IPS-18c (cell line): ENCODE measurements around the gene ATP1B4.
"Not testable (repeated sequence)": the region's sequence is repeated elsewhere in the genome, so short reads cannot be mapped to it uniquely, and the experiment has no call there.

ENCODE experiments used
- H3K4me3 ChIP-seq: 2 replicates; pipeline ENCODE4 v1.7.0; 2013; ENCODE audit warnings: low read depth, mild to moderate bottlenecking, low read length, moderate library complexity; ENCODE audit not compliant: insufficient read depth
- H3K9me3 ChIP-seq: one replicate; pipeline ENCODE4 v1.6.1; 2013; ENCODE audit warnings: mild to moderate bottlenecking, low read length, moderate library complexity; ENCODE audit not compliant: control insufficient read depth, insufficient read depth

Gene ATP1B4

GRCh38 chrX:120361764-120362305 lies at the start of gene ATP1B4:
TSS of gene ATP1B4 (plus strand) at chrX:120362089. CDS start at chrX:120362169, 80 bp downstream.
- H3K4me3 ChIP-seq = no peak within 1 kb of the TSS
- H3K9me3 ChIP-seq = no peaks in the 10 kb centered on the region

GRCh38 chrX:120315776-120316175 lies 46.1 kb upstream of the ATP1B4 start:
- Histone ChIP-seq H3K9me3 (no peaks in the 10 kb centered on the region), H3K4me3 (no peak overlapping the region)

GRCh38 chrX:120316587-120317283 lies 45.2 kb upstream of the ATP1B4 start:
- Histone ChIP-seq H3K4me3 (no peak overlapping the region), H3K9me3 (no peaks in the 10 kb centered on the region)

- no peaks in the 10 kb centered on the region for H3K9me3 ChIP-seq
Measured at GRCh38 chrX:120318411-120318810, 43.5 kb upstream of the ATP1B4 start.

GRCh38 chrX:120321520-120322281 lies 40.2 kb upstream of the ATP1B4 start:
- H3K9me3 ChIP-seq = no peaks in the 10 kb centered on the region
- no peak overlapping the region for H3K4me3 ChIP-seq

More at GRCh38 chrX:120318411-120318810, 43.5 kb upstream of the ATP1B4 start:
- H3K4me3 ChIP-seq = no peak overlapping the region

- H3K4me3 ChIP-seq = no peak overlapping the region
- H3K9me3 ChIP-seq = peaks cover 2% of the 10 kb centered on the region
Measured at GRCh38 chrX:120331116-120331515, 30.8 kb upstream of the ATP1B4 start.

- no peak overlapping the region for H3K4me3 ChIP-seq
- peaks cover 2% of the 10 kb centered on the region for H3K9me3 ChIP-seq
Measured at GRCh38 chrX:120332394-120332793, 29.5 kb upstream of the ATP1B4 start.

- peaks cover 2% of the 10 kb centered on the region for H3K9me3 ChIP-seq
- no peak overlapping the region for H3K4me3 ChIP-seq
Measured at GRCh38 chrX:120334151-120334550, 27.7 kb upstream of the ATP1B4 start.

- H3K4me3 ChIP-seq = no peak overlapping the region
Measured at GRCh38 chrX:120334603-120335002, 27.3 kb upstream of the ATP1B4 start.

GRCh38 chrX:120335289-120335688 lies 26.6 kb upstream of the ATP1B4 start:
- Histone ChIP-seq H3K9me3 (peaks cover 2% of the 10 kb centered on the region), H3K4me3 (no peak overlapping the region)

More at GRCh38 chrX:120334603-120335002, 27.3 kb upstream of the ATP1B4 start:
- H3K9me3 ChIP-seq = peaks cover 2% of the 10 kb centered on the region

- H3K4me3 ChIP-seq = no peak overlapping the region
Measured at GRCh38 chrX:120336899-120337298, 25.0 kb upstream of the ATP1B4 start.

GRCh38 chrX:120344566-120344965 lies 17.3 kb upstream of the ATP1B4 start:
- H3K4me3 ChIP-seq, H3K9me3 ChIP-seq: not testable (repeated sequence)

More at GRCh38 chrX:120336899-120337298, 25.0 kb upstream of the ATP1B4 start:
- H3K9me3 ChIP-seq = peaks cover 2% of the 10 kb centered on the region

- no peaks in the 10 kb centered on the region for H3K9me3 ChIP-seq
- H3K4me3 ChIP-seq = no peak overlapping the region
Measured at GRCh38 chrX:120350450-120351138, 11.3 kb upstream of the ATP1B4 start.

- H3K9me3 ChIP-seq = no peaks in the 10 kb centered on the region
Measured at GRCh38 chrX:120356084-120356483, 5.8 kb upstream of the ATP1B4 start.

GRCh38 chrX:120357186-120357585 lies 4.7 kb upstream of the ATP1B4 start:
- Histone ChIP-seq H3K9me3 (no peaks in the 10 kb centered on the region), H3K4me3 (no peak overlapping the region)

More at GRCh38 chrX:120356084-120356483, 5.8 kb upstream of the ATP1B4 start:
- no peak overlapping the region for H3K4me3 ChIP-seq

GRCh38 chrX:120358737-120359456 lies 3.0 kb upstream of the ATP1B4 start:
- Histone ChIP-seq H3K9me3 (no peaks in the 10 kb centered on the region), H3K4me3 (no peak overlapping the region)

GRCh38 chrX:120365320-120365719 lies 3.4 kb downstream of the ATP1B4 start:
- H3K9me3 ChIP-seq = peaks cover 5% of the 10 kb centered on the region
- H3K4me3 ChIP-seq = no peak overlapping the region
